GM23248 (cell line): Measurements from ENCODE around the gene DNAJC12.
"Not testable (repeated sequence)": the region's sequence is repeated elsewhere in the genome, so short reads cannot be mapped to it uniquely, and the experiment has no call there.

Source experiments
- EZH2 ChIP-seq: fragments of 200-600 bp; sonication (generic); IDR thresholded peaks from 2 replicates; pipeline ENCODE4 v1.6.1; 2018; ENCODE audit warnings: antibody characterized with exemption, mild to moderate bottlenecking; ENCODE audit not compliant: insufficient read depth, poor library complexity, severe bottlenecking
- EZH2phosphoT487 ChIP-seq: fragments of 200-600 bp; sonication (generic); IDR thresholded peaks from 2 replicates; pipeline ENCODE4 v1.6.1; 2018; ENCODE audit warnings: antibody characterized with exemption, moderate library complexity, mild to moderate bottlenecking, low read depth; ENCODE audit not compliant: insufficient read depth

DNA sequence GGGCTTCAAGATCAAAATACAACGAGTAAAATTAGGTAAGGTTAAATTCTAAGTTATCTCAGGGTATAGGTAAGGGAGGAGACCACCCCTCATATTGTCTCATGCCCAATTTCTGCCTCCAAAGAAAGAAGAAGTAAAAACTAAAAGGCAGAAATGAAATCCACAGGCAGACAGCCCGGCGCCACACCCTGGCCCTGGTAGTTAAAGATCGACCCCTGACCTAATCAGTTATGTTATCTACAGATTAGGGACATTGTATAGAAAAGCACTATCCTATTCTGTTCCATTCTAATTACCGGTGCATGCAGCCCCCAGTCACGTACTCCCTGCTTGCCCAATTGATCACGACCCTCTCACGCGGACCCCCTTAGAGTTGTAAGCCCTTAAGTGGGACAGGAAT is 75.4 kb downstream of the DNAJC12 start:
- TF ChIP-seq EZH2phosphoT487, EZH2: not testable (repeated sequence)
